HG02973 (cell line): ENCODE results near the gene ZNF697.
A peak's percentile ranks its signal among the peaks of the same experiment; 100 is the strongest.

Source experiments
- ATAC-seq: cut with Tn5 transposase; IDR thresholded peaks from one replicate; pipeline ENCODE4 v1.9.1; 2021; ENCODE audit warnings: moderate library complexity; ENCODE audit not compliant: unreplicated experiment

ZNF697 gene

DNA sequence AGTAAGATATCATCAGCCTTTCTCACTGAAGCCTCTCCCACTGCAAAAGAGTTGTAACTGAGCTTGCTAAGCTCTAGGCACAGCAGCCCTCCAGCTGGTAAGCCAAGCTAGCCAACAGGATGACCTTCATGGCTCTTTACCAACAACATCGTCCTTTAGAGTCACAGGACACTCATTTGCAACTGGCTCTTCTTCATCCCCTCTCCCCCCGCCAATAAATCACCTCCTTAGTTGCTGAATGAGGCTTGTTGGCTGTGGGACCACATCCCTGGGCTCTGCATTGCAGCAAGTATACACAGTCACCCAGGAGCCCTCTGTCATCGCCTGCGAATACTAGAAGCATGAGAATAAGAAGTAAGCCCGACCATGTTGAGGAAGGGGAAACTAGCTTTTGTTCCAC is 16.0 kb upstream of the ZNF697 start:
- ATAC-seq, result no peak

DNA sequence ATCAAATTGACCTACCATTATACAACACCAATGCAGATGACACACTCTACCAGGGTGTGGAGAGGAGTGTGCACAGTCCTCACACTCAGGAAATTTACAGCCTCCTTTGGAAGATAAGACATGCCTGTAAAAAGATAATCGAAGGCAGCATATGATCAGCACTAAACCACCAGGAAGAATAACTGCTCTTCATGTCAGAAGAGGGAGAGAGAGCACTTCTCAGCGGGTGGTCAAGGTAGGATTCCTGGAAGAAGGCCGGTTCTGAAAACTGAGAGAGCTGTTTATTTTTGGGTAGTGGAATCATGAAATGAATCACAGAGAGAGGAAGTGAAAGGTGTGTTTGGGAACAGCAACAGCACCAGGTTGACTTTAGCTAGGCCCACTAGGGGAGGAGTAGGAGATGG is 14.0 kb upstream of the ZNF697 start:
- ATAC-seq, result peak; percentile 68

DNA sequence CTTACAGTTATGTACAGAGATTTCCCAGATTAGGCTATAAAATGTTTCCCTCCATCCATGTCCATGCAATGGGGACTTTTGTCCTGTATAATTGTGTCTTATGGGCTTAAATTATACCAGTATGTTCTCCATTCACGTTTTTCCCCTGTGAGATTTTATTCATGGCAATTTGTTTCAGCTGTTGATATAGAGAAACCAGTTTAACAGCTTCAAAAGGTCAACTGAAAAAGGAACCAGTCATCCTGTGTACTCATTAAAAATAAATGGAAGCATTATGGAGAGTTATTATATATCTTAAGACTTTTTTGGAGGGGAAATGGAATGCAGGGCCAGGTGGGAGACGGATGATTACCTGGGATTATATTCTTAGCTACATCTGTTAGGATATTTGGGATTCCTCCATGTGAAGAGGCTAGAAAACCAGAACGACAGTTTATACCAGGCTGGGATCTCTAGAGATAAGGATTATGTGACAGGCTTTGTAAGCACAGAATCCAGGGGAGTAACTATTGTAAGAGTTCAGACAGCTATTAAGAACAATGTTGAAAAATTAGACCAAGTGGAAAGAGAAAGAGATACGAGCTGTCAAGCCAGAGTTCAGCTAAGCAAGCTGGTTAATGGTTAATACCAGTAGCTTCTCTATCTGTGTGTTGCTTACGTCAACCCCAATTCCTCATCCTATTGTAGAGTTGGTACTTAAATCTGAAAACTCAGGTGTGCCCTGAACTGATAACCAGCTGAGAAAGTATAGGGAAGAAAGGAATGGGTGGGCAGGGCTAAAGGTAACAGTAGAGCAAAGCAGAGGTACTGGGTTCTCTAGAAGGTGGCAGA is 12.4 kb upstream of the ZNF697 start:
- peak; percentile 43 for ATAC-seq

DNA sequence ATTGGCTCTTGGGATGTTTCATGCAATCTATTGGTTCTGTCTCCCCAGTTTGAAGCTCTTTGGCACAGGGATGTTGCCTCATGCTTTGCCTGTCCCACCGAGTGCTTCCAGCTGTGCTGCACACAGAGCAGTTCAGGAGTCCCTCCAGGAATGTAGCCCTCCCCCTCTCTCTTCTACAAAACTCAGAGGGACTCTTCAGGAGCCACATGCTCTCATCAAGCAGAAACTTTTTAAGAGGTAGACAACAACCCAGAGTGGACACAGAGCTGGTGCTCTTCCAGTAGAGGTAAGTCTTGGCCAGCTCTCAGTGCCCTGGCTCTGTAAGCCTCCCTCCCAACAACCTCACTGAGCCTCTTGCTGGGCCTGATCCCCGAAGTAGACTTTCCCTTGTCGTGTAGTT is 11.6 kb upstream of the ZNF697 start:
- no peak for ATAC-seq

DNA sequence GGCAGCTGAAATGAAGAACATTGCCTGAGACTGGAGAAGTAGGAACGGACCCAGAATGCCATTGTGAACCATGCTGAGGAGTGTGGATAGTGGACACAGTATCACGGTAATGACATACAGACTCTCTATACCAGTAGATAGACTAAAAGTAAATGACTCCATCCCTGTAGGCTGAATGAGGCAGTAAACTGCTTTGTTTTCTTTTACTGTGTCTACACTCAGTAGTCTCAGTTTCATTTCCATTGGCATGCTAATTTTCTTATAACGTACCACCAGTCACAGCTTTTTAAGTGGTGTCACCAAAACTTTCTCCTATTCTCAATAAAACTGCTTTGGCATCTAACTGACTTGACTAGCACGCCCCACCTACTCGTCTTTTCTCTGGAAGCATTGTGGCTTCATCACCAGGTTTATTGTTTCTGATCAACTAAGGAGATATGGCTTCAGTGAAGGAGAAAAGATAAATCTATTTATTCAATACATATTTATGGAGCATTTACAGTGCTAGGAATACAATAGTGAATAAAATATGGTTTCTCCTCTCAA is 8.4 kb upstream of the ZNF697 start:
- ATAC-seq, result no peak

DNA sequence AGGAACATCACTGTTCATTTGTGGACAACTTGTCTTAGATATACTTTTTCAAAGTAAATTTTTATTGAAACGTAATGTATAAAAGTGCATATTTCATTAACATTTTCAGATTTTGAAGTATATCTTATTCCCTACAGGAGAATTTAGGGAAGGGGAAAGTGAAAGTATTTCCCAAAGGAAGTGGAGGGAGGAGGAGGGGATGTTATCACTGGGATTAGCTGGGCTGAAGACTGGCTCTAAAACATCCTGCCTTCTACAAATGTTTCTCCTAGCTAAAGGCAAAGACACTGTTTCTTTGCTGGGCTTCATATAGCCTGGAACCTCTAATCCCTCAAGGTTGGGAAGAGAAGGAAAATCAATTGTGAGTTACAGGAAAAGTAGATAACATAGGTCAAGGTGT is 7.1 kb upstream of the ZNF697 start:
- ATAC-seq, result no peak

DNA sequence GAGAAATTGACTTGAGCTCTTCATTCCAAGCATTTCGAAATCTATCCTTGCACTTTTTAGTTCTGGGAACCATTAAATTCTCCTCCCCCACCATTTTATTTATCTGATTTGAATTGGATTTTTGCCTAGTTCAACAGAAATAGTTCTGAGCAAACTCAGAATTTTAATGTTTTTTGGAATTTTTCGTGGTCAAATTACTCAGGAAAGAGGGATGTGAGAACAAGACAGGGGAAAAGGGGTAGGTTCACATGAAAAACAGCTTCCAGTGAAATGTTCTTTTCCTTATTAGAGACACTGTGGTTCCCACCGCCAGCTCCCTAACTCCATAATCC is 5.7 kb upstream of the ZNF697 start:
- ATAC-seq, result no peak

DNA sequence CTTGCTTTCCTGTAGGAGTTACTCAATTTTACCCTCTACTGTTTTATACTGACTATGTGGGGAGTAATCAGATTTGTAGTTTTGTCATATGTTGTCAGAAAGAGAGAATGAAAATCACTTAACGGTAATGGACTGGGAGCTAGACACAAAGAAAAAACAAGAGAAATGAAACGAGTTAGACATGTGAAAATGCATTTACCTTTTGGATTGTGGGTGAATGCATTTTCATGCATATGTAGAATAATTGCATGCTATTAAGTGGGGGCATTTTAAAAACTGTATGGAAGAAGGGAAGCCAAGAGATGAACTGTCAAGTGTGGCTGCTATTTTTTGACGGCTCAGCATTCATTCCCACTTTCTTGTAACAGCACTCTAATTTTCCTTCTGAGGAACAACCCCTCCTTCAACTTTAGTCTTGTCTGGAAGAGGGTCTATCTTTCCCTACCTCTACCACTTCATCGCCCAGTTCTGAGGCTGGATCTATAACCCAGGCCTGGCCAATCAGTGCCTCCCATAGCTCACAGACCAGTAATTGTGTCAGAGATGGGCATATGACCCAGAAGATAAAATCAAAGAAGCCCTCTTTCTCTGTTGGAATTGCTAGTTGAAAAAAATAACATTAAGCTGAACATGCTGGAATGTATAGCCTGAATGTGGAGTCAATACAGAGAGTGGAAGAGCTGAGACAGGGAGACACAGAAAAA is 5.2 kb upstream of the ZNF697 start:
- ATAC-seq, result no peak

DNA sequence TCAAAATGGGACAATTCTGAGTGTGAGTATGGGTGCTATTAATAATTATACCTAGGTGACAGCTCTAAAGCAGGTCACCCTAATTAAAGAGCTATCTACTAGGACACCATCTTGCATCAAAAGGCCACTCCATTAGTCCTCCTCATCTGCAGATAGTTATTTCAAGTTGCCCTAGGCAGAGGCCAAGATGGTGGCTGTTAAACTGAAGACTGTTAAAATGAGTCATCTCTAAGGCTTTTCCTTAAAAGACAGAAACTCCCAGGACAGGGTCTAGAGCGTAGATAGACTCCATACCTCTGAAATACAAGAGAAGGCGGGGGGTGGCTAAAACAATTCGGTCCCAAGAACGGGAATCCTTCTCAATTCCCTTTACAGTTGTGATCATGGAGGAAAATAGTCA is 4.5 kb upstream of the ZNF697 start:
- no peak for ATAC-seq

DNA sequence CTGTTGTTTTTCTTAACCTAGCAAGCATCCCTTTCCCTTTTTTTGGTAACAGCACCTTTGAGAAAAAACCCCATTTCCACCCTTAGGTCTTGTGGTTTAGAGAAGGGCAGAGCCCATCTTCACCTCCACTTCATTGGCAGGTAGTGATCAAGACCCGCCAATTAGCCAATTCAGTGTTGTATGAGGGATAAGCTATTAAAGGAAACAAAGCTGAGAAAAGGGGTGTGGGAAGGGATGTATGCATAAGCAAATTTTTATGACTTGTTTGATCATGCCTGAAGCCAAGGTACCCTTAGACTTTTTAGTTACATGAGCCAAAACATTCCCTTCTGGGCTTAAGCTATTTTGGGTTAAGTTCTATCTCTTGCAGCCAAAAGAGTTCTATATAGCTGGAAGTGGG is 3.6 kb upstream of the ZNF697 start:
- no peak for ATAC-seq

DNA sequence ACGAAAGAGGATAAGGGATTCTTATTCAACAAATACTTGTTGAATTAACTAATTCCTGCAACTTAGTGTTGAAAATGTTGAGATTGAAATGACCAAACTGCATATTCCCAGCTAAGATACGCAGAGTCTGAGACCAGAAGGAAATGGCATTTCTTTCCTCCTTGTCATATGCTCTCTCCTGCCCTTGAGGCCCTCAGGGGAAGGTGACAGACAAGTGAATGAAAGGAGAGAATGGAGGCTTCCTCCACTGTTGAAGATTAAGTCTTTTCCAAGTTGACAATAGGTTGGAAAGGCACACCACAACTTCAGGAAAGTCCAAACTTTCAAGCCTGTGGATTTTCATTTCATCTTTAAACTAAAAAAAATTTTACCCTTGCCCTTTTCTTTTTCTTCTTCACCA is 3.1 kb upstream of the ZNF697 start:
- ATAC-seq, result no peak

DNA sequence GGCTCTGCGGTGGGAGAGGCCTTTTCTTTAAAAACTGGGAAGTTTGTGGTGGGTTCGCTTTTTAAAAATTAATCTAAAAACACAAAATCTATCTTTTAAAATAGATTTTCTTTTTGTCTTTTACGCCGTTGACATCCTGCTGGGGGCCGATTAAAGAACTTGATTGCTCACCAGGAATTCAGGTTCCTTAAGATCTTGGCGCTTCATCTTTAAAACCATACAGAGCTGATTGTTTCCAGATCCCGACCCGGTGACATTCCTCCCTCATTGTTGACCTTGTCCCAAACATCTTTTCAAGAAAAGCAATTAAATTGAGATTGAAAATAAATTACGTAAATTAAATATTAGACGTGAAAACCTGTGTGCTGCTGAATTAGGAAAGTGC is 546 bp upstream of the ZNF697 start:
- no peak for ATAC-seq

DNA sequence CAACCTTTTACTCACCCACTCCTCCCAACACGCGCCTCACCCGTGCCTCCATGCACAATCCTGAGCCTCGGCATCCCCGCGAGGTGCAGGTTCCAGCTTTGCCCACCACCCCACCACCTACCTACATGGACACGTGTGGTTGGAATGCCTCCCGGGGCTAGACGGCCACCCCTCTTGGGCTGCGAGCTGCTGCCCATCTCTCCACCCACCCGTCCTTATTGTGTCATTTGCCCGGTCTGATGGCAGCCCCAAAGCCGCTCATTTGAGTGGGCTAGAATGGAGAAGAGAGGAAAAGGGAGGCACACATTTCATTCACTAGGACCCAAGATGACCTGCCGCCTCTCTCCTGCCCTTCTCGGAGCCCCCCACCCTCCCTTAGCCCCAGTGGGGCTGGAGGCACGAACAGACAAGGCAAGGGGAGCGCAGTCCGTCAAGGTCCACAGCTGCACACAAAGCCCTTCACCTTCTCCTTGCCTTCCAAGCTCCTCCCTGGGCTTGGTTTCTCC is 785 bp downstream of the ZNF697 start:
- ATAC-seq, result no peak

DNA sequence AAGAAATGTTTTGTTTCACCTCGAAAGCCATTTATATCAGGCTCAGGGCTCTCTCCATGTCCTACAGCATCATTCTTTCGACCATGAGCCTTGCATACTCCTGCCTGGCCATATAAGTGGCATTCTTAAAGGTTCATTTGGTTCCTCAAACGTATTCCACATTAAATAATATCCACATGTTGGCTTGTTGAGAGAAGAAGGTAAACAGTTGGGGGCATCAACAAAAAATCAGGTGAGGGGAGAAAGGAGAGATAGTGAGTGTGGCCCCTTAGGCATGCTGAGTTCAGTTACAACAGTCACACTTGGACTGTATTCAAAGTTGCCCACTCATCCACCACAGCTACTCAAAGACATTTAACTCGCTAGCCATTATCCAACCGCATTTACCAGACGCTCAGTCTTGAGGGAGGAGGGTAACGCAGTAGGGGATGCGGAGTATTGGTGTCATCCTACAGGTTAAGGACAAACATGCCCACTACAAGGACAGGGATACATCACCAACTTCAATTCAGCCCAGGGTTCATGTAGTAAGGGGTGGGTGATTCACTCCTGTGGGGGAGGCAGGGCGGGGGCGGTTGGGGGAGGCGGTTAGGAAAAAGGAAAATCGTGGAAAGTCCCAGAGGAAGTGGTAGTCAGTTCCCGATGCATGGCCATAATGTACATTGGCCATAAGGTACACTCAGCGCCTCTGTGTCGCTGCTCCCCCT is 1.4 kb downstream of the ZNF697 start:
- no peak for ATAC-seq

DNA sequence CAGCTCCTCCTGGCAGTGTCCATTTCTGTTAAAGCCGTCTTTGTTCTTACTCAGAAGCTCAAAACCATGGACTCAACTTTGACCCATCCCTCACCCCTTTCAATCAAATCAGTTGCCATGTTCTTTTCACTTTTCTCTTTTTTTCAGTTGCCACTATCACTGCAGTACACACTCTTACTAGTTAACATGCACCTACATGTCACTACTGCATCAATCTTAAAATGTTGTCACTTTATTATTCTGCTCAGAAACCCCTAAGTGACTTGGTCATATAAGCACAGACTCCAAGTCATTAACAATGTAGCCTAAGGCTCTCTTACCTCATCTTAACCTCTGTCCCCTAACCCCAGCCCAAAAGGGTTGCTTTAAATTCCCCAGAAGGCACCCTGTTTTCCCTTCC is 9.0 kb downstream of the ZNF697 start:
- no peak for ATAC-seq

DNA sequence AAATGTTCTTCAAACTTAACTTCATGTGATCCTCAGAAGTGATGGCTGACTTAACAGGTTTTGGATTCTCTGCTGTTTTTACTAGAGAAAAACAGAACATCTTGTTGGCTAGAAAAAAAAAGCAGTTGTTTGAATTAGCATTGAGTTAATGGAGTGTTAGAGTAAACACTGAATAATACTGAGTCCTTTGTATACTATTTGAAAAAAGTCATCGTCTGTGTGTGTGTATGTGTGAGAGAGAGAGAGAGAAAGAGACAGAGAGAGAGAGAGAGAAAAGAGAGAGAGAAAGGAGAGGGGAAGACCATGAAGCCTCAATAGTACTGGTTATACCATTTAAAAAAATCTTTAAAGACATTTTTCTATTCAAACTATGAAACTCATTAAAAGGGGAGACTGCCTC is 10.4 kb downstream of the ZNF697 start:
- no peak for ATAC-seq

DNA sequence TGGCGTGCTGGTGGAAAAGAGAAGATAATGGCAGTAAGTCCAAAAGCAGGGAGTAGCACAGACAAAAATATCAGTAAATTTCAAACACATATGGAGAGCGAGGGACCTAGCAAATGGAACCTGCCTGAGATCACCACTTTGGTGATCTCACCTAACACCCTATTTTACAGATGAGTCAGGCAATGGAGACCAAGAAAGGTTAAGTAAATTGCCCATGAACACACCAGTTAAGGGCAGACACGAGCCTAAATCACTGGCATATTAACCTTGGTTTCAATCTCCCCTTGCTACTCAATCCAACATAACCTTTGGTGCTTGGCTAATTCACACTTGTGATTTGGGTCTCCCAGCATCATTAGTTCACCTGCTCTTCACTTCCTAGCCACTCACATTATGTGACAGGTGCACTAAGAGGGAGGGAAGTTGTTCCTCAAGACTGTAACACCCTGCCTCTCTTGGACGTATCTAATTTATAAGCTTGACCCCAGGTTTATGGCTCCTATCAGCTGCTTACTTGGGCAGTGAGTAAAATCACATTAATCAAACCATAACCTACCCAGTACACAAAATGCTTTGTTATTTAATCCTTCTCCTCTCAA is 11.5 kb downstream of the ZNF697 start:
- no peak for ATAC-seq

DNA sequence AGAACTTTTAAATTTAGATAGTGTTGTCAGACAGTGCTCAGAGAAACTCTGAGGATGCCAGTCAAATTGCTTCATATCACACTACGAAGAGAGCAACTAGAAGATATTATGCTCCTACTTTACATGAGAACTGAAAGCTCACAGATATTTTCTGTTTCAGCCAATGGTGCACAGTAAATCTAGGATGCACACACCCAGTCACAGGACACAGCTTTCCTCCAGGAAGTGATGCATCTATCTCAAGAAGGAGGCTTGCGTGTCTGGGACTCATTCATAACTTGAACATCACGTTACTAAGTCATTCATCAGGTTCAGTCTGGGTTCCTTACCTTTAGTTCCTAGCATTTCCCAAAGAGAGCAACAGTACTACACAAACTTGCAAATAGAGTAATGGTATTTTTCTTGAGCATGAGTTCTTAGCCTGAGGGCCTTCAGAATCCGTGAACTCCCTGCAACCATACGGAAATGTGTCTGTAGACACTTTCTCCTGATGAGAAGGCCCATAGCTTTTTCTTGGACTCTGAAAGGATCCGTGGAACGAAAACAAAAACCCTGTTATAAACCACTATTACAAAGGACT is 12.2 kb downstream of the ZNF697 start:
- ATAC-seq, result no peak

DNA sequence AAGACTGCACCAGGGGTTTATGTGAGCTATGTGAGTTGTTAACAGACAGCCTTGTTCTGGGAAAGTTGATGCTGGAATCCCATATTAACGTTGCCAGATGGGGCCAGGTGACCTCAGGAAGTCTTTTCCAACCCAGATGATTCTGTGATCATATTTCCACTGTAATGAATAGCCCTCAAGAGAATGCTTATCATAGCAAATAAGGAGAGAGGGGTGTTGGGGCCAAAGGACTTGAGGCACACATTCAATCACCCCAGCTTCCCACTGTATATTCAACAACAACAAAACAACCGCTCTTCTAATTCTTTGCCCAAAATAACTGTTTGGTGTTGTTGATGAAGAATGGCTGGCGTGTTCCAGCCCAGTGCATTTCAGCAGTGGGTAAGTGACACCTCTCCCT is 14.1 kb downstream of the ZNF697 start:
- no peak for ATAC-seq

DNA sequence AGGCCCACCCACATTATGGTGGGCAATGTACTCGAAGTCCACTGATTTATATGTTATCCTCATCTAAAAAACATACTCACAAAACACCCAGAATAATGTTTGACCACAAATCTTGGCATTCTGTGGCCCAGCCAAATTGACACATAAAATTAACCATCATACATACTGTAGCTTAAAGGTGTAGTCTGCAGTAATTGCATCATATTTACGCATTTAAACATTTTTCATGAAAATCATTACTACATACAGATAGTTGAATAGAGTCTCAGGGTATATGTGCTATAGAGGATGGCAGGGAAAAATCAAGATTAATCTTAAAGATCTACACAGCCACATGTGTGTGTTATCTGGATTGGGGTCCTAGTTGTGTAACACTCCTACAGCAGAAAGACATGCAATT is 14.5 kb downstream of the ZNF697 start:
- no peak for ATAC-seq

DNA sequence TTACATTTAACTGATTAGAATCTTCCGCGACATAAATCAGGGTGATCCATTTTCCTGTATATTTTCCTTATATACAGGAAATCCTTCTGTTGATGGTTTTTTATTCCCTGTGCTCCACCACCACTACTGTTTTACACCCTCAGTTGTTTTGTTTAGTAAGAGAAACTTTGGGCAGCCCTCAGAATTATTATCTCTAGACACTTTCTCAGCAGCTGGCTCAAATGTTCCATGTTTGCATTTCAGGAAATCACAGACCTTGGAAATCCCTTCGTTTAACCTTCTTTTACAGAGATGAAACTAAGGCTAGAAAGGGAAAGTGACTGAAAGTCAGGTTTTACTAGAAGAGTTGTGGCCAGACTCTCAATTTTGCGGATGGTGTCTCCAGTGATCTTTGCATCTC is 15.2 kb downstream of the ZNF697 start:
- no peak for ATAC-seq
